GM12891 (cell line): Measurements from ENCODE around the gene C10orf67.

Source experiments
- PAX5 ChIP-seq: IDR thresholded peaks from 2 replicates; pipeline ENCODE4 v1.6.1; 2011; ENCODE audit warnings: low read length, moderate library complexity, mild to moderate bottlenecking; ENCODE audit not compliant: insufficient read depth, severe bottlenecking
- POLR2A ChIP-seq: IDR thresholded peaks from 2 replicates; pipeline ENCODE4 v1.6.1; 2011; ENCODE audit warnings: low read depth, low read length, control low read depth
- POLR2AphosphoS5 ChIP-seq: IDR thresholded peaks from 2 replicates; pipeline ENCODE4 v1.6.1; 2011; ENCODE audit warnings: low read depth, low read length, control low read depth
- POU2F2 ChIP-seq: IDR thresholded peaks from 2 replicates; pipeline ENCODE4 v1.6.1; 2011; ENCODE audit warnings: low read depth, mild to moderate bottlenecking, control low read depth, low read length, moderate library complexity
- SPI1 ChIP-seq: IDR thresholded peaks from 2 replicates; pipeline ENCODE4 v1.6.1; 2011; ENCODE audit warnings: low read depth, low read length, control low read depth
- TAF1 ChIP-seq: IDR thresholded peaks from 2 replicates; pipeline ENCODE4 v1.6.1; 2011; ENCODE audit warnings: low read depth, low read length, control low read depth

DNA sequence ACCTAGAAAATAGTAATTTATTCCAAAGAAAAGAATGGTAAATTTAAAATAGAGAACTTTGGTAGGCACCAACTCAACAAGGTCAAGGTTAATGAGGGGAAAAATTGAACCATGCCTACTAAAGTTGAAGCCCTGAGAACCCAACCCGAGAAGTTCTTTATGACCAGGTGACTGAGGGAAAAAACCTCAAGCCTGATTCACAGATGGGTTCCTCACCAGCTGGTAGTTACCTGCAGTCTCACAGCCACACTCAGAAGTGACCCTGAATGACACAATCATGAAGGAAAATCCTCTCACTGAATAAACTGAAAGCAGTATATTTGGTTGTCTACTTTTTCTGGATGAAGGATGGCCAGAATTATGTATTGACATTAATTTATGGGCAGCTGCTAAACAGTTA, 7.0 kb downstream of the C10orf67 start:
- TF ChIP-seq POLR2A, result no peak
- TF ChIP-seq POLR2AphosphoS5, result no peak
- TF ChIP-seq PAX5, result no peak
- no peak for TF ChIP-seq SPI1
- no peak for TF ChIP-seq TAF1
- TF ChIP-seq POU2F2, result no peak
